SU-DHL-6 (cell line): ENCODE data around the gene ANKRD44.

ENCODE experiments used
- CTCF ChIP-seq: fragments of 200-600 bp; sonication (generic); IDR thresholded peaks from one replicate; pipeline ENCODE4 v1.5.1; 2017; ENCODE audit warnings: antibody characterized with exemption, mild to moderate bottlenecking, low read length, moderate library complexity; ENCODE audit not compliant: insufficient read depth, poor library complexity, severe bottlenecking
- EZH2phosphoT487 ChIP-seq: fragments of 200-600 bp; sonication (generic), shearing (Covaris generic); conservative IDR thresholded peaks from 2 replicates; pipeline ENCODE4 v1.6.1; 2018; ENCODE audit warnings: mild to moderate bottlenecking, antibody characterized with exemption, low read length, moderate library complexity, mixed read lengths

GRCh38 chr2:197356136-197356535 lies 45.6 kb upstream of the ANKRD44 start:
- peak; percentile 39 for TF ChIP-seq CTCF
- TF ChIP-seq EZH2phosphoT487 = no peak
